Gastrocnemius medialis (tissue), 4 donors: ENCODE results near the gene ITGA11.

Source experiments
- POLR2A ChIP-seq, 2 donors: fragments of 450-650 bp; IDR thresholded peaks; one replicate each; pipeline ENCODE4 v1.6.1; 2017; ENCODE audit warnings: antibody characterized with exemption in 2 of 2, mild to moderate bottlenecking in 2 of 2, moderate library complexity in 2 of 2
- TF ChIP-seq, protein P1 (sequence below), 5 experiments: fragments of 450-650 bp in 3 of 5; fragments of 200-600 bp in 2 of 5; sonication (generic) in 2 of 5; IDR thresholded peaks in 4 of 5; conservative IDR thresholded peaks in 1 of 5; 1 replicate in 4 of 5; 2 replicates in 1 of 5; pipeline ENCODE4 v1.5.1; 2016 to 2019; ENCODE audit warnings: antibody characterized with exemption in 5 of 5, mild to moderate bottlenecking in 3 of 5, moderate library complexity in 3 of 5

GRCh38 chr15:68311464-68311835 is 120.5 kb downstream of the ITGA11 start:
- TF ChIP-seq POLR2A (IDR thresholded peaks at IDR 0.05) = no peak
- TF ChIP-seq, protein P1, sequence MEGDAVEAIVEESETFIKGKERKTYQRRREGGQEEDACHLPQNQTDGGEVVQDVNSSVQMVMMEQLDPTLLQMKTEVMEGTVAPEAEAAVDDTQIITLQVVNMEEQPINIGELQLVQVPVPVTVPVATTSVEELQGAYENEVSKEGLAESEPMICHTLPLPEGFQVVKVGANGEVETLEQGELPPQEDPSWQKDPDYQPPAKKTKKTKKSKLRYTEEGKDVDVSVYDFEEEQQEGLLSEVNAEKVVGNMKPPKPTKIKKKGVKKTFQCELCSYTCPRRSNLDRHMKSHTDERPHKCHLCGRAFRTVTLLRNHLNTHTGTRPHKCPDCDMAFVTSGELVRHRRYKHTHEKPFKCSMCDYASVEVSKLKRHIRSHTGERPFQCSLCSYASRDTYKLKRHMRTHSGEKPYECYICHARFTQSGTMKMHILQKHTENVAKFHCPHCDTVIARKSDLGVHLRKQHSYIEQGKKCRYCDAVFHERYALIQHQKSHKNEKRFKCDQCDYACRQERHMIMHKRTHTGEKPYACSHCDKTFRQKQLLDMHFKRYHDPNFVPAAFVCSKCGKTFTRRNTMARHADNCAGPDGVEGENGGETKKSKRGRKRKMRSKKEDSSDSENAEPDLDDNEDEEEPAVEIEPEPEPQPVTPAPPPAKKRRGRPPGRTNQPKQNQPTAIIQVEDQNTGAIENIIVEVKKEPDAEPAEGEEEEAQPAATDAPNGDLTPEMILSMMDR (IDR thresholded peaks at IDR 0.05 in 4 of 5, conservative IDR thresholded peaks at IDR 0.05 in 1 of 5) = no peak
